IPS-18c (cell line): Measurements from ENCODE around the gene TPCN2.

Experiments used
- H3K4me3 ChIP-seq: 2 replicates; pipeline ENCODE4 v1.7.0; 2013; ENCODE audit warnings: low read depth, mild to moderate bottlenecking, low read length, moderate library complexity; ENCODE audit not compliant: insufficient read depth
- H3K9me3 ChIP-seq: one replicate; pipeline ENCODE4 v1.6.1; 2013; ENCODE audit warnings: mild to moderate bottlenecking, low read length, moderate library complexity; ENCODE audit not compliant: control insufficient read depth, insufficient read depth

TPCN2 gene

DNA sequence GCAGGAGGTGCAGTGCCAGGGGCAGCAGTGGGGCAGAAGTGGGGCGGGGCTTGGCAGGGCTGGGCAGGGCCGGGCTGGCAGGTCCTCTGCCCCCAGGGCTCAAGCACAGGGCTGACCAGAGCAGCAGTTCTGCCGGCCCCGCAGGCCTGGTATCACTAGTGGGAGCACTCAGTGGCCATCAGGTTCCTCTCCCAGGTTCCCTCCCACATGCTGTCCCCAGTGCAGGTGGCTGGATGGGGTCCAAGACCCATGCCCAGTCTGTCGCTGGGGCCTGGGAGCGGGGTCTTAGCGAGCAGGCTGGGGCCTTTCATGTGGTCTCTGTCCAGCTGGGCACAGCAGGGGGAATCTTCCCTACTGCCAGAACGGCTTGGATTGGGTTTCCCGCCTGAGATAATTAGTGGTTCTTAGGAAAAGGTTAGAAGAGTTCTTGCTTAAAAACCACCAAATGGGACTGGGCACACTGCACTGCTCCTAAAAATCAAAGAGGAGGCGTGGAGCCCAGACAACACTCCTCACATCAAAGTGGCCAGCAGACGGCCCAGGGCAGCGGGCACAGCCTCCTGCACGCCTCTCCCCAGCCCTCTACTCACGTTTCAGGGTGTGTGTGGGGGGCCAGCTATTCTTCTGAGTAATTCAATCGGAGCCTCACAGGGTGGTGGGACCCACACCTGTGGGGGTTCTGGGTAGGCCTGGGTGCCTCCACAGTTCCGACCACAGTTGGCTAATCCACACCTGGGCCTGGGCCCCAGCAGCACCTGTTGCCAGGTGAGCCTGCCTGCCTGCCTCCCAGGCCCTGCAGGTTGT is 45.6 kb downstream of the TPCN2 start:
- Histone ChIP-seq H3K9me3 (no peaks in the 10 kb centered on the region), H3K4me3 (no peak overlapping the region)

DNA sequence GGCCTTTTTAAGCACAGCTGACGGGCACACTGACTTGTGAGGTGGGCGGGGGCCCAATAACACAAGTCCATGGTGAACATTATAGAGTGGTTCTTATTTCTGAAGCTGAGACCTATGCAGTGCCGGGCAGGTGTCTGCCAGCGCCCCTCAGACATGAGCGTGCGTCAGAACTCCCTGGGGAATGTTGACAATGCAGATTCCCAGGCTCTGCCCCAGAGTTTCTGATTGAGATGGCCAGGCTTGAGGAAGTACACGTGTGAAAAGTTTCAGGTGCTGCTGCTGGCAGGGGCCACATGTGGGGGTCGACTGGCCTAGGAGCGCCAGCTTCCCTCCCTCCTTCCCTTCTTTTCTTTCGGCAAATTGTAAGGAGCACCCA is 46.2 kb downstream of the TPCN2 start:
- H3K4me3 ChIP-seq: no peak overlapping the region
- H3K9me3 ChIP-seq: no peaks in the 10 kb centered on the region

DNA sequence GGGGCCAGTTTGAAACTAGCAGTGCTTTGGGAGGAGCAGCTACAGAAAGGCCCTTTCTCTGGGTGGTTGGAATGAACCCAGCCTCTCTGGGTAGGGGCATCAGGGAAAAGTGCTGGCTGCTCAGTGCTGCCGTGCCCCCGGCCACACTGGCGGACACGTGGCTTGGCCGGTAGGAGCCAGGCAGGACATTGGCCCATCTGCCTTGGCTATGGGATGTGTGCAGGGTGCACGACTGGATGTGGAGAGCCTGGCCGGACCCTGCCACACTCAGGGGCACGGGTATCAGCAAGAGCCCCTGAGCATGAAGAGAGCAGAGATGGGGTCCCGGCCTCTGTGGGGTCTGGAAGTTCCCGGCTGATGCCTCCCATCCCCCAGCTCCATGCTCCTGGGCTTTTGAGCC is 46.6 kb downstream of the TPCN2 start:
- H3K4me3 ChIP-seq: no peak overlapping the region
- H3K9me3 ChIP-seq: no peaks in the 10 kb centered on the region

DNA sequence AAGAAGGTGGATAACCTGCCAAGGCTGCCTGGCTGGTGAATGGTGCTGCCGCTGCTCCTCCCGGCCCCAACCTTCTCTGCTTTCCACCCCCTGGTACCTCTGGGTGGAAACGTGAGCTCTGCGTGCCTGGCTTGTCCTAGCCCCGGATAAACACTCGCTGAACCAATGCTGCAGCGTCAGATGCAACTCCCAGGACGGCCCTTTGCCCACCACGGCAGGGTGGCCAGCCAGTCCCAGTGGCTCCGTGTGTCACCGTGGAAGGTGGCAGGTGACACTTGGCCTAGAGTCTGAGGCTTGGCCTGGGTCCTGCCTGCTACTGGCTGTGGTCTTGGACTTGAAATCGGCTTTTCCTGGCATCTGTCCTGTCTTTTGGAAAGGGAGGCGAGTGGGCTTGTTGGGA is 47.7 kb downstream of the TPCN2 start:
- Histone ChIP-seq H3K9me3 (no peaks in the 10 kb centered on the region), H3K4me3 (no peak overlapping the region)

DNA sequence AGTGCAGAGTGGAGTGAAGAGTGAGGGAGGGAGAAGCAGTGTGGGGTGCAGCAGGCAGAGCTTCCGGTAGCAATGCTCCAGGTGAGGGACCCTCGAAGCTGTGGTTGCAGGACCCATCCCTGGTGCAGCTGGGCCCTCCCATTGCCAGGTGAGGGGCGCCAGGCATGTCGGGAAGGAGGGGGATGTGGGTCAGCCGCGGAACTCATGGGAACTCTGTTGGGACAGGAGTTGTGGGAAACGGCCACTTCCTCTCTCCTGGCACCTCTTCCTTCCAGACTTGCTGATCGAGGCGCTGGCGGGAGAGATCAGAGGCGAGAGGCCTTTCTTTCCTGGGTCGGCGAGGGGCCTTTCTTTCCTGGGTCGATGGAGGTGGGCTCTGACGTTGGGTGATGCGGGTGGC is 48.5 kb downstream of the TPCN2 start:
- H3K9me3 ChIP-seq: no peaks in the 10 kb centered on the region
- no peak overlapping the region for H3K4me3 ChIP-seq

DNA sequence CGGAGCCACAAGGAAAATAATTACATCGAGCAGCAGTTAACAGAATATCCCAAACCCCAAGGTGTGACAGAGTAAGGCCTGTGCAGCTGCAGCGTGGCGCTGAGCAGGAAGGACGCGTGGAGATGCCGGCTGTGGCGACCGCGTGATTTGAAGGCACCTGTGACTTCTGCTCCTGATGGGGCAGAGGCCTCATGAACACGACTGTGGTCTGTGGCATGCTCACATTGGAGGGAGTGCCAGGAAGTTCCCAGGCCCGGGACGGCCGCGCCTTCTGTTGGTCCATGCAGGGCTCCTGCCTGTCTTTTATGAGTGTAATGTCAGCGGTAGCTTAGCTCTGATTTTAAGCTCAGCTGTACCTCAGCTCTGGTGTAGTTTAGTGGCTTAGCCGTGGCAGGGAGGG is 50.4 kb downstream of the TPCN2 start:
- Histone ChIP-seq H3K9me3 (no peaks in the 10 kb centered on the region), H3K4me3 (no peak overlapping the region)

DNA sequence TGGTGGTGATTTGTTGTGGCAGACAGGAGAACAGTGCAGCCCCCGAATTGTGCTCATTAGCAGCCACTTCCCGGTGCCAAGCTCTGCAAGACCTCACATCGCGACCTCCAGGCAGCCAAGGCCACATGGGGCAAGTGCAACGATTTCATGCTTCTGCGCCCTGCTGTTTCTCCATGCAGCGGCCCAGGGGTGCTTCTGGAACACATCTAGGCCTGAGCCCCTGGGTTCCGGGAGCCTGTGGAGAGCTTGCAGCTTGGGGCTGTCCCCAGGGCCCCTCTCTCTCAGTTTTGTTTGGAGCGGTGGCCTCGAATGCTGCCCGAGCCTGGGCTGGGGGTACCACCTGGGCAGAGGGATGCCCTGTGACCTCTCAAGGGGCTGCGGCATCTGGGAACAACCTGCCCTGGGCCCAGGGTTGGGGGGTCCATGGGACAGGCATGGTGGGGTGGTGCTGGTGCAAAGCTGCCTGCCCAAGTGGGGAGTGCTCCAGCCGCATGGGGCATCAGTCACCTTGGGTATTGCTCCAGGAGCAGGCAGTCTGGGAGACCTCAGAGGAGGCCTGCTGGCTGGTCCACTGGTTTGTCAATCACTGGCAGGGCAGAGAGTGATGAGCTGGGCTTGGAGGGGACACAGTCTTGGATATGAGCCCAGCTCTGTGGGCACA is 51.9 kb downstream of the TPCN2 start:
- H3K9me3 ChIP-seq: no peaks in the 10 kb centered on the region
- H3K4me3 ChIP-seq: no peak overlapping the region

DNA sequence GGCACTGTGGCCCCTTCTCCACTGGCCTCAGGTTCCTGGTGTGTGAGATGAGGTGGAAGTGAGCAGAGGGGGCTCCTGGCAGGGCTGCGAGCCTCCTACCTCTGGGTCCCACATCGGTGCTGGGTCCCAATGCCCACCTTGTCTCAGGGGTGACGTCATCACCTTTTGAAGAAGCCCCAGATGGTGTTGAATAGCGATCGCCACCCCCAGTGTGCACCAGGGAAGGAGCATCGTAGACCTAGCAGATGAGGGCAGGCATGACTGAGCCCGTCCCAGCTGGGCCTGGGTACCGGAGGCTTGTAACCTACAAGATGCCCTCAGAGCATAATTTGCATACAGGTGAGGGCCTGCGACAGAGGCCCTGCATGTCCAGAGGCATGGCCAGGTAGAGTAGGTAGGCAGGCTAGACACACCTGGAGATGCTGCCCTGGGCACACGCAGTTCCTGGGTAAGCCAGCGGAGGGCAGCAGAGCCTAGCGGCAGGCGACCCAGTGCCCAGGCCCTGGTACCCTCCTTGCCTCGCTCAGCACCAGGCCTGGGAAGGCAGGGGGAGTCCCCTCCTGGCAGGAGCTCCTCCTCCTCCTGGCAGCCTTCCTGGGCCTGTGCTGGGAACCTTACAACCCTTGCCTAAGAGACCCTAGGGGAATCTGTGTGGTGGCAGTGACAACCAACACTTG is 52.5 kb downstream of the TPCN2 start:
- no peak overlapping the region for H3K4me3 ChIP-seq
- H3K9me3 ChIP-seq: no peaks in the 10 kb centered on the region

DNA sequence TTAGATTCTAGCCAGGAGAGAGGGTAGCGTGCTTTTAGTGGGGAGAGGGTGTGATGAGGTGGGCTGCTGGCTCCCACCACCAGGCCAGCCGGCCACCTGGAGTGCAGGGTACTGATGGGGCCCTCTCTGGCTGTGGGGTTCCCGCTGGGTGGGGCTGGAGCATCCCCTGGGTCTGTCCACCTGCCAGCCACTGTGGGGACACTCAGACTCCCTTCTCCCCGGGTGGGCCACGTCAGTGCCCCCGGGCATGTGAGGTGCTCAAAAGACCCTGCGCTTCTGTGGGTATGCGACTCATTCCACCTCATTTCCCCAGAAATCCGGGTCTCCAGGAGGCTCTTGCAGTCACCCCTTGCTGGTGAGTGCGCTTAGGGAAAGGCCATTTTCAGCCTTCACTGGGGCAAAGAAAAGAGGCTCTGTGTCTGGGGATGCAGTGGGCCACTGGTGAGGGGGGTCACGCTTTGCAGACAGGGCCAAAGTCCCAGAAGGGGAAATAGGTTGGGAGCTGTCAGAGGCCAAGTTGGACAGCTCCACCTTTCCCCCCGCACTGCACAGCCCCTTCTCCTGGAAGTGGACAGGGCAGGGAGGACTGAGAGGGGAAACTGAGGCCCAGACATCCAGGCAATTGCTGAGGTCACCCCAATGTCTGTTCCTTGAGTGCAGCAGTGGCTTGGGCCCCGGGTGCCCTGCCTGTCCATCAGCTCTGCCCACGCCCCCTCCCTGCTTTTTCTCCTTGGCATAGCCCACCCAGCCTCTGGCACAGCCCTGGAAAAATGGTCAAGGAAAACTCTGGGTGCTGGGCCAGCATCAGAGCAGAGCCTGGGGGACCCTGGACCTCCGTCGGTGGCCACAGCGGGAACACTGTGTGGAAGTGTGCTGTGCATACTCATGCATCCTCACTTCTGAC is 53.3 kb downstream of the TPCN2 start:
- H3K9me3 ChIP-seq: no peaks in the 10 kb centered on the region

DNA sequence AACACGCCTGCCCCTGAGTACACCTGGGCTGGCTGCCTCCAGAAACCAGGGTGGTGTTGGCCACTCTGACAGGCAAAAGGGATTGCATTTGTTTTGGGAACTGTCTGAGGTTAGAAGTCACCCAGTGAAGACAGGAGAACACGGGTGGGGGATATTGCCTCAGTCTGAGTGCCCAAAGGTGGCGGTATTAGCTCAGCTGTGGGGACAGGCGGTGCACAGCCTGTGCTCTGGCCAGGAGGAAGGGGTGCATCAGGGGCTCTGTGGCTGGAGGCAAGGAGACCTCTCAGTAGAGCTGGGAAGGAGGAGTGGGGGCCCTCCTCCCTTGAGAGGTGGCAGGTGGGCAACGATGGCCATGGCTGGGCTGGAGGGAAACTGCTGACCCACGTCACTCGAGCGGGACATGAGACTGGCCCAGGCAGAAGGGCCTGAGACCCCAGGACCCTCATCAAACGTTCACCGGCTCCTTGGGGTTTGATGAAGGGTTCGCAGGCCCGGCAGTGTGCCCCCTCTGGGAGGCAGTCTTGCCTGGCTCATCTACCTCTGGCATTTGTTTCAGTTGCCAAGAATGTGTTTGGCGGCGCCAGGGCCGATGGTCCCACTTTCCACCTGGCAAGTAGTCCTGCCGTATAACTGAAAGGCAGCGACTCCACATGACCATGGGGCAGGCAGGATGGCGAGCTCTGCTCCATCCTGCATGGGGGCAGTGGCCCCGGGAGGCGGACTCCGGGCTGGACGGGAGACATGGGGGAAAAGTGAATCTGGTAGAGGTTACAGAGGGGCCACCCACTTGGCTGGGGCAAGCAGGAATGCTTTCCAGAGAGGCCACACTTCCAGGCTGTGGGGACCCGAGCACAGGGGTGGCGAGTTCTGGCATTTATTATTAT is 54.2 kb downstream of the TPCN2 start:
- H3K4me3 ChIP-seq: no peak overlapping the region
- no peaks in the 10 kb centered on the region for H3K9me3 ChIP-seq

More for the DNA sequence above, 53.3 kb downstream of the TPCN2 start:
- no peak overlapping the region for H3K4me3 ChIP-seq

DNA sequence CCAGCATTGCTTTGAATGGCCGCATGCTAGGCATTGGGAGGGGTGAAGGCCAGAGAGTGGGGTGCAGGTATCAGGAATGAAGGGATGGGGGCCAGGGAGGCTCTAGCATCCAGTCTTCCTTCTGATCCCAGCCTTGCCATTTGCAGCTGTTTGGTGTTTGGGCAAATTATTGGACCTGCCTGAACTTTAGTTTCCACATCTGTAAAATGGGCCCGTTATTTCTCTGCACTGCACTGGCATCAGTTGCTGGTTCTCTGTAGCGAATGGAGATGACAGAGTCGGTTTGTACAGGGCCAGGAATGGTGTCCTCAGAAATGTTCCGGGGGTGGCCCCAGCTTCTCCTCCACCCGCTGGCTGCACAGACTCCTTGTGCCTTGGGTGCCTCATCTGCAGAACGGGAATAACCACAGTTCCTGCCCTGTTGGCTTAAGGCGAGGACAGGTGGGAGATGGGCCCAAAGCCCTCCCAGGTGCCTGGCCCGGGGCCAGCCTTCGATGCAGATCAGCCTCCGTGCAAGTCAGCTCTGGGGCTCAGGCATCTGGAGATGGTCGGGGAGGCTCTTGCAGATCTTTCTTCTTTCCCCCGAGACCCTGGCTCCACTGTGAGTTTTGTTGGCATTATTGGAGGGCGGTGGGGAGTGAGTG is 55.6 kb downstream of the TPCN2 start:
- no peak overlapping the region for H3K4me3 ChIP-seq
- H3K9me3 ChIP-seq: peaks cover 2% of the 10 kb centered on the region

DNA sequence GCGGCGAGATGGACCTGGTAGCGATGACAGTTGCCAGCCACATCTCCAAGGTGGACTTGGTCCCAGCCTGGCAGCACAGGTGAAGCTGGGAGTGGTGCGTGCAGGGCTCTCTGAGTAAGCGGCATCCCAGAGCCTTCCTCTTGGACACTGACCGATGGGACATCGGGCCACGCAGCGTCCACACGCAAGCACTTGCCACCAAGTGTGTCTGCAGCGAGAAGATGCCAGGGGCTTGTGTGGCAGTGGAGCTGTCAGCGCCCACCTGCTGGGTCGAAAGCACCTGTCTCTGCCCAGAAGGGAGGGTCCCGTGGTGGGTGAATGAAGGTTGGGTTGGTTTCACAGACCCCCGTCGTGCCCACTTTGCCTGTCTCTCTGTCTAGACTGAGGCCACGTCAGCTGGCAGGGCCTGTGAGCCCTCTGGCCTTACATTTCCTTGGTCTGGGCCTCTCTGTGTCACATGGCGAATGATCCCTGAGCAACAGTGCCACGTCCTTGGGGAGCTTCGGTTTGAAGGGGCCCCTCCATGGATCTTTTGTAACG is 56.2 kb downstream of the TPCN2 start:
- peaks cover 2% of the 10 kb centered on the region for H3K9me3 ChIP-seq
- no peak overlapping the region for H3K4me3 ChIP-seq

DNA sequence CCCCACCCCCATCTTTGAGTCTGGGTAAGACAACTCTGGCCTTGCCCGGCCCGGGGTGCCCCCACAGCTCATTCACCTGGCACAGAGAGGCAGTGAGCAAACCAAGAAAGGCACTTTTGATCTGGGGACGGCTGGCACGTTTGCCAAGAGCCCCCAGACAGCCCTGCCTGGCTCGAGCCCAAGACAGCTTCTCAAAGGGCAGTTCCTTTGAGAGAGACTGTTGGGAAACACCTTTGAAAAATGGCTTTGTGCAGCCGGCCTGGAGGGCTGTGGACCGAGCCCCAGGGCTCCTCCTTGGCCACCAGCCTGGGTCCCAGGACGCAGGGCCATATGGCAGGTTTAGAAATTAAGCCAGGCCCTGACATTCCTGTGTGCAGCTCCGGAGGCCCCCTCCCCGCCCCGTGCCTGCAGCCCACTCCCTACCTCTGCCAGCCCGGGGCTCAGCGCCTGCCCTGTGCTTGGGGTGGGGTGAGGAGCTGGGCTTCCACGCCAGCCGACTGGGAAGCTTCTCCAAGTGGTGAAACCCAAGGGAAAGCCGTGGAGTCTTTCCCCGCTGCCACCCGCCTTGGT is 56.8 kb downstream of the TPCN2 start:
- H3K4me3 ChIP-seq: no peak overlapping the region
- H3K9me3 ChIP-seq: peaks cover 2% of the 10 kb centered on the region

DNA sequence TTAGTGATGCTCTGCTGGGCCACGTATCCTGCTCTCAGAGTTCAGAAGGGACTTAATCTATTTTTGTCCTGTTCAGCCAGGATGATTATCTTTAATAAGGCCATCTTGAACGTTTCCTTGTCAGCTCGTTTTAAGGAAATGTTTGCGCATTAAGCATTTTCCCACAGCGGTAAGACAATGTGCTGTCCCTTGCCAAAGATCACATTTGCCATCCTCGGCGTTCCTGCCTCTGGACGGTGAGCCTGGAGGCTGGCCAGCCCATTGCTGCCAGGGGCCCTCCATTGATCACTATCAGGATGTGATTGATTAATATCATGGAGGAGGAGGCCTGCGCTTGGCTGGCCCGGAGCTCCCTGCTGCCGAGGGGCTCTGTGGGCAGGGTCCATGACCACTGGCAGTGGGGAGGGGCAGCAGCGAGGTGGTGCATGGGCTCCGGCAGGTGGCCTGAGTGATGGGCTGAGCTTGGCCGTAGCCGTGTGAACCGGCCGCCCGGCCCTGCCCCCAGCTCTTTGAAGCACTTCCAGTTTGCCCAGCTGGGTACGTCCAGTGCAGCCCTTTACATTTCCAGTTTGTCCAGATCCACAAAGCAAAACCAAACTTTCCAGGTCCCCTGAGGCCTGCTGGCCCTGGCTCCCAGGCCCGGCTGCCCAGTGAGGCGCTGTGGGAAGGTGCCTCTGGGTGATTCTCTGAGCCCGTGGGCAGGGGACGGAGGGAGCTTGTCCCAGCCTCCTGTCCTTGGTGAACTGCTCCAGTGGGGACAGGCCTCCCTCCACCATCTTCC is 57.5 kb downstream of the TPCN2 start:
- Histone ChIP-seq H3K4me3 (no peak overlapping the region), H3K9me3 (peaks cover 2% of the 10 kb centered on the region)

DNA sequence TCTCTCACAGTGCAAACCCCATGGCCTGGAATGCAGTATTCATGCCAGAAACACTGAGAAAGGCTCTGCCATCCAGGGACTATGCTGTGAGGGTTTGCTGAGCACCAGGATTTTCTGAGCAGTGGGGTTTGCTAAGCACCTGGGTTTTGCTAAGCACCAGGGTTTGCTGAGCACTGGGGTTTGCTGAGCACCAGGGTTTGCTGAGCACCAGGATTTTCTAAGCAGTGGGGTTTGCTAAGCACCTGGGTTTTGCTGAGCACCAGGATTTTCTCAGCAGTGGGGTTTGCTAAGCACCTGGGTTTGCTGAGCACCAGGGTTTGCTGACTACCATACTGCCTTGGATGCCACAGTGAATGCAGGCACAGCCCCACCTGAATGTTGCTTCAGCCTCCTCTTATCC is 58.7 kb downstream of the TPCN2 start:
- peaks cover 2% of the 10 kb centered on the region for H3K9me3 ChIP-seq
- H3K4me3 ChIP-seq: no peak overlapping the region
